GM18526 (cell line): ENCODE measurements around the gene DPY19L1.

ENCODE experiments used
- POLR2A ChIP-seq: IDR thresholded peaks from 3 replicates; pipeline ENCODE4 v1.6.1; 2011; ENCODE audit not compliant: insufficient read length; ENCODE audit errors: extremely low read depth

DPY19L1 gene

DNA sequence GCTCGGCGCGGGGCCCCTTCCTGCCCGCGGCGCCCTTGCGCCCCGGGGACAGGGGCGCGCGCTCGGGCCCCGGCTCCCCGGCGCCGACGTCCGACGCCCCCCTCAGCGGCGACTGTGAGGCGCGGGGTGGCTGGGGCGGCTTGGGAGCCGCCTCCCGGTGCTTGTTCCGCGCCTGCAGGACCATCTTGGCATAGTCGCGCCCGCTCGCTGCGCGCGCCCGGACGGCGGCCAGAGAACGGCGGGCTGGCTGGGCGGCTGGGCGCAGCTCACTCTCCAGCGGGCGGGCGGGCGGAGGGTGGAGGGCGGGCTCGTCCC, at the start of gene DPY19L1:
Gene DPY19L1, minus strand, starts transcription at position 275 of the 315 bp plus-strand sequence. Its CDS starts 91 bp downstream, at position 184.
- TF ChIP-seq POLR2A: no peak

DNA sequence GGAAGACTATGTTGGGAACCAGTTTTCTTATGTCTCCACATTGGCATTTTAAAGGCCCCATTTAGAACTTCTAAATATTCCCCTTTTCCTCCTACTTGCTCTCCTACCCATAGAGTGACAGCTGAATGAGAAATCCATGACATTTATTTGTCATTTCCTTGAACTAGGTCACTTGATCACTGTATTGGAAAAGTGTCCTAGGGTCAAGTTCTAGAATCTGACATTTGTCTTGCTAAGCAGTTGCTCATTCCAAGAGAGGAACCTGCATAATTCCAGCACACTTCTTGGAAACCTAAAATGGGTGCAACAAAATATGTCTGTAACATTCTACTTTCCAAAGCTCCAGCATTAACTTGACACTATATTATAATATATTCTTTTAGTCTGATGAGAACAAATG, 3.6 kb upstream of the DPY19L1 start:
- TF ChIP-seq POLR2A: no peak

DNA sequence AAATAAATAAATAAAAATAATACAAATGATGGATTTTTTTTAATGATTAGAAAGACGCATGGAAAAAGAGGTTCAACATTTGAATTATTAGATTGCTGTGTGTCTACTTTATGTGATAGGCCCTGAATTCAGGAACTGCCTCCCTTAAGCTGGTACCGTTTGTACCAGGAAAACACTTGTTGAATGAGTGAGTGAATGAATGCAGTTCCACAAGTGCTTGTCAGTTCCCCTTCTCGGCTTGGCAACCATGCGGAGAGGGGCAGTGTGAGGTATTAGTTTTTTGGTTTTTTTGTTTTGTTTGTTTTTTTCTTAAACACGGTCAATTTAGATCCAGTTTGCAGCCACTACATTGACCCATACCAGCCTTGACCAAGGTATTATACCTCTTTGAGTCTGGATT, 2.1 kb upstream of the DPY19L1 start:
- TF ChIP-seq POLR2A: no peak

DNA sequence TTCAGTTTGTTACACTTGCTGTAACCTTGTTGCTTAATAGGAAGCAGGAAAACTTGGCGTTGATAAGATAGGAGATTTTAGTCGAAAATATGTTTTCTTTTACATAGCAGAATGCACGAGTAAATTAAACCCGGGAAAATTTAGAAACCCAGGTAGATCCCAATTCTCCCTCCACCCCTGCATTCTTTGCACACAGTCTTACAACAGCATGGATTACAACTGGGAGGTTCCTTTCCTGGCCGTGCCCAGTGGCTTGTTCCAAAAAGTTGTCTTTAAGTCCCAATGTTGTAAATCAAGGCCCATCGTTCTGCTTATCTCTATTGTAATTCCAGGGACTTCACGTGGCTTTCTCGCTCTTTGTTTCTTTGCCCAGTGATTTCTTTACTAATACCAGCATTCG, 1.1 kb upstream of the DPY19L1 start:
- no peak for TF ChIP-seq POLR2A

DNA sequence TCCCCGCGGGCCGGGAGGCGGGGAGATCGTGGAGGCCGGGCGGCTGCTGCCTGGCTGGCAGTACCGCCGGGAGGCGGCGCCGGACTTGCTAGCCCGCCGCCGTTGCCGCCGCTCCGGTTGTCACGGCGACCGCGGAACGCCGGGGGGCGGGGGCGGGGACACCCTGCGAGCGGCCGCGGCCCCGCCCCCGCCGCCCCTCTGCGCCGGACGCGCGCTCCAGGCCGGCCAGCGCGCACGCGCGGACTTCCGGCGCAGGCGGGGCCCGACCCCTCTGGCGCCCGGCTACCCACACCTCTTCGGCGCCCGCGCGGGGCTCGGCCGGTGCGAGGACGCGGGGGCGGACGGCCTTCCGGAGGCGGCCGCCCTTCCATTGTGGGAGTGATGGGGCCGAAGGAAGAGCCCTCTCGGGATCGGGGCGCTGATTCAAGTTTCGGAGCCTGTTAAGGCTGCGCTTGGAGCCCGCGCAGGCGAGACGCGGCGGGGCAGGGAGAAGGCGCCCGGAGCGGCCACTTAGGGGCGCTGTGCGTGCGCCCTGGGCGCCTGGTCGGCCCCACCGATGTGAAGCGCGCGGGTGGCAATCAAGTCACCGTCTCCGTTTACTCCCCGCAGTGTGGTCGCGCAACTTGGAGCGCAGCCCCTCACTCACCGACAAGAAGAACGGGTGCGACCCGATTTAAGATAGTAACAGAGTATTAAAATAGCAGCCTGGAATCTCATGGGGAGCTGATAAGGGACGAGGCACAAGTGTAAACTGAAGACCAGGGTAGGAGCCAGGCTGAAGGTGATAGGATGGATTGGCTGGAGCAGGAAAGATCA, 449 bp upstream of the DPY19L1 start:
- TF ChIP-seq POLR2A: peak; percentile 48

DNA sequence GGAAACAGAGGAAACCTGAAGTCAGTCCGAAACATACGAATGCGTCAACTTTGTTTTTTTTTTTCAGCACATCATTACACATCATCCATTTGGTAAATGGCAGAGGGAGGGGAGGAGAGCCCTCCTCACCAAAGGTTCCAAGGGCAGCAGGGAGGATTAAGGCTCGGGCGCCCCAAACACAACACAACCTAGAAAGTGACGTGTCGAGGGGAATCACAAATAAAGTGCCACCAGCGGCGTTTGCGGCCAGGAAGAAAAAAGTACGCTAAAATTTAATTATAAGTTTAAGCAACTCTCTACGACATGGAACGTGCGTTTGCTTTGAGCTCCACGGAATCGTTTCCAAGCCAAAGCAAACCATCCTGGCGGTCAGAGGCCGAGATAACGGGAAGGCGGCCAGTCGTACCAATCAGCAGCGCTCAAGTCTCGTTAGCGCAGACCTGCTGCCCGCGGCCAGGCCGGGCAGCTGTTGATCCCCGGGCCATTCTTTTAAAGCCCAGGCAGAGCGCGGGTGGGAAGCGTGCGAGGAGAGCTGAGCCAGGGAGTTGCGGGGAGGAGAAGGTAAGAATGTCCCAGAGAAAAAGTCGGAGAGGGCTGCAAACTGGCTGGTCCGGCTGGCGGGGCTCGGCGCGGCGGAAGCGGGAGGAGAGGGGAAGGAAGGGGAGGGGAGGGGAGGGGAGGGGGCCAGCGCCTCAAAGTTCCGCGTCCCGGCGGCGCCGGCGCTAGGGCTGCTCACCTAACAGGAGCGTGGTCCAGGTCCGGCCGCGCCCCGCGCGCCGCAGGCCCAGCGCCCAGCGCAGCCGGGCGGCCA, 719 bp downstream of the DPY19L1 start:
- no peak for TF ChIP-seq POLR2A

DNA sequence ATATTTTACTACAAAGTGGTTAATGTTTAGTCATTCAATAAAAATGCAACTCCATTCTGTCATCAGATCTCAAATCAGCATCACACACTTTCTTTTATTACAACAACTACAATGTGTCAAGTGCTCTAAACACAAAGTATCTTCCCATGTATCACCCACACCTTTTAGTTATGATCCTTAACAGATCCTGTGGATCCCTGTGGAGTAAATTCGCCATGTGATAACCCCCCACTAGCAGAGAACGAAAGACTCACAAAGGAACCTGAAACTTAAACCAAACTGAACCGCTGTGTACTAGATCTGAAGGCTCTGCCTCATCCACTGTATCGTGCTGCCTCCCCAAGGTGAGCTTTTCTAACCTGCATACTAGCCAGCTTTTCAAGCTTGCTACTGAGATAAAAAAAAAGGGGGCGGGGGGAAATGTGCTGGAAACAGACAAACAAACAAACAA, 1.7 kb downstream of the DPY19L1 start:
- no peak for TF ChIP-seq POLR2A

DNA sequence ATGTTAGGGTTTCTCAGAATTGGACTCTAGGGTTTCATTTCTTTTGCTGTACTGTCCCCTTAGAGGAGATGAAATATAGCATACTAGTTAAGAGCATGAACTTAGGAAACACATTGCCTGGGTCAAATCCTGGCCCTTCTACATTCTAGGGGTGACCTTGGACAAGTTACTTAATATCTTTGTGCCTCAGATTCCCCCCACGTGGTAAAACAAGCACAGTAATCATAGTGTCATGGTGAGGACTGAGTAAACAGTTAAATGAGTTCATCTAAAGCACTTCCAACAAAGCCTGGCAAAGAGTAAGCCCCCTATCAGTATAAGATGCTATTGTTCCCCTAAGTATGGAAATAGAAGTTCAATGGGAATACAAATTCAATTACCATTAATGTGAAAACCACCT, 5.1 kb downstream of the DPY19L1 start:
- no peak for TF ChIP-seq POLR2A

DNA sequence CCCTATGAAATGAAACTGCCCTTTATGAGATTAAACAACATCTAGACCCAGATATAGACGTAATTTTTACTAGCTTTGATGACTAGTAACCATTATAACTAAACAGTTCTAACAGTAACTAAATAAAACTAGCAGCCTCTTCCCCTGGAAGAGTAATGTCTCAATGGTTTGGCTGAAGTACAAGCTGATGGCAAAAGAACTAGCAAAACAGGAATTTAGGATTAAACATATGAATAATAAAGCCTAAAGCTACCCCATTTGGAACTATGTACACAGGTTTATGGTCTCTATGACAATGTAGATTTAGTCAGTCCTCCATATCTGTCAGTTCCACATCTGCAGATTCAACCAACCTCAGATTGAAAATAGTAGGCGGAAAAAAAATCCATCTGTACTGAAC, 6.4 kb downstream of the DPY19L1 start:
- TF ChIP-seq POLR2A: no peak

DNA sequence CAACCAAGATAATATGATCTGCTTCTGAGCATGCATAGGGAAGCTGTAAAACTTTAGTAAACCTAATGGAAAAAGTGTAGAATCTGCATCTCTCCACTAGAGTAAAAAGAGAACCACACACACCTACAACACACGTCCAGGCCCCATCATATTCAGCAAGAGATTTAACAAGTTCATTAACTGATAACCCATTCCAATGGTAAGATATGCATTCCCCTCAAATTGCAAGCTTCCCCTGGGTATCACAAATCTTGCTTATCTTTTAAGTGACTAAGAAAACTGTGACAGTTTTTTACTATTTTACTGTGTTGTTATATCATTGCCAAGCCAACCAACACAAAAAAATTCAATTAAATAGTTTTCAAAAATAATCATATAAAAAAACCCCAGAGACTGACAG, 8.0 kb downstream of the DPY19L1 start:
- no peak for TF ChIP-seq POLR2A

DNA sequence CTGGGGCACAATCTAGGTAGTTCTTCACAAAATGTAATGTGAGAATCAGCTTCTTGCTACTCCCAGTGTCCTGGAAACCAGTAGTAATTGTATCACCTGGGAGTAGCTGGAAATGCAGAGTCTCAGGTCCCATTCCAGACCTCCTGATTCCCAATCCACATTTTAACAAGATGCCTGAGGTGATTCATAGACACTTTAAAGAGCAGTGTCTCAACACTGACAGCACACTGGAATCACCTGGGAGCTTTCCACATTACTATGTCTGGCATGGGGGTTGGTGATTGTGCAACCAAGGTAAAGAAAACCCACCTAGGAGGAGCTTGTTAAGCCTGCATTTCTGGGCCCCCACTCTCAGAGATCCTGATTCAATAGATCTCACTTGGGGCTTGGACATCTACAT, 11.1 kb downstream of the DPY19L1 start:
- TF ChIP-seq POLR2A: no peak

DNA sequence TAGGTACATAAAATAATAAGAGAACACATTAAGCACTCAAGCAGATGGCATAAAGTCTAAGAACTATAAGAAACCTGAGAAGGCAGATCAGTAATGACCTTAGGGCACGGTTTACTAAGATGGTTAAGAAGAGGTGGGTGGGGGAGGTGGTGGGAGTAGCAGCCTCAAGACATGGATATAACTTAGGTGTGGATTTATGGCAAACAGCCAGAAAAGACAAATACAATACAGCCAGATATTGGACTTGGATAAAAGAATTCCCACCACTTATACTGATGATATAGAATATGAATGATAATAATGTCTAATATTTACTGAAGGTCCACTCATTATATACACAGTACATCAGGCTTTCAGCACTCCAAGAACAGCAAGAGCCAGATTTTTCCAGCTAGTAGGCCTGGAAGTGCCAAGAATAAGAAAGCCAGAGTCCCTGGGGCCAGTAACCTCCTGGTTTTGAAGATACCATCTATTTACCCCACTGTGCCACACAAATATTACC, 11.9 kb downstream of the DPY19L1 start:
- no peak for TF ChIP-seq POLR2A

DNA sequence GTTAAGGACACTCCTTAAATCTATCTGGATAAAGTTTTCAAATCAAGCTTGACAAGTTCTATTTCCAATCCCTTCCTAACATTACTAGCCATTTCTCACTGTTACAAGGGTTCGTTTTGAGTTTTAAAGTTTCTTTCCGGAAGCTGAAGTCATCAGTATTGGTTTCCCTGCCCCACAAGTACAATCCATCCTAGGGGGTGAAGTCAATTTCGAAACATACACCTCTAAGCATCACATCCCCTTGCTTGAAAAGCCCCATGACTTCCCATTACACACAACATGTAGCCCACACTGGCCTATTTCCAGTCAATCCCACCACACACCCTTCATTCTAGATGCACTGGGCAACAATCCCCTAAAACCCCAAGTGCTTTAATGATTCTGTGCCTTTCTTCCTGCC, 13.0 kb downstream of the DPY19L1 start:
- no peak for TF ChIP-seq POLR2A

DNA sequence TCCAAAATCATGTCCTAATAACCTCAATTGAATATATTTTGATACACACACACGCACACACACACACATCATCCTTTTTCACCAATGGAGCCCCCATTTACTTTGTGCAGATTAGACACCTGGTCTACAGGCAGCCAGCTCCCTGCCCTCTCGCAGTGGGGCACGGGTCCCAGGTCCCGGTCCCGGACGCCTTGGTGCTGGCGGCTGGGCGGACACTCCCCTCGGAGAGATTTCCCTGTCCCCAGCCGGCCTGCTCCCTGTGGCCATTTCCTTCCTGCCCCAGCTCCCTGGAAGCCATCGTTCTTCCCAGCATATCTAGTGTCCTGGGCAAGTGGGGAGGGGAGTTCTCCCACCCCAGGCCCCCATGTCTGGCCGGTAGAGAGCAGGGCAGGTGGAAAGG, 14.6 kb downstream of the DPY19L1 start:
- no peak for TF ChIP-seq POLR2A

DNA sequence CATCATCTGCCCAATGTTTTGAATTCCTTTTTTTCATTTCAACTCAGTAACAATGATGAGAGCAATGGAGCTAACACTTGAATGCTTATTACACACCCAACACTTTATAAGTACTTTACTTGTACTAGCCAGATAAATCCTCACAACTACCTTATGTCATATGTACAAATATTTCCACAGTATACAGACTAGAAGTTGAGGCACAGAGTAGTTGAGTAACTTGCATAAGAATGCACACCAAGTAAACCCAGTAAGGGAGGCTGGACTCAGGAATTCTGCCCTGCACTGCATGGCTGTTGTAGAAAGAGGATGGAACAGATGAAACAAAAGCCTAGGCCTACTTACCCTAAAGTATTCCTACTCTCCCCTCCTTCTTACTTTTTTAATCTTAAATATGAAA, 15.8 kb downstream of the DPY19L1 start:
- no peak for TF ChIP-seq POLR2A

DNA sequence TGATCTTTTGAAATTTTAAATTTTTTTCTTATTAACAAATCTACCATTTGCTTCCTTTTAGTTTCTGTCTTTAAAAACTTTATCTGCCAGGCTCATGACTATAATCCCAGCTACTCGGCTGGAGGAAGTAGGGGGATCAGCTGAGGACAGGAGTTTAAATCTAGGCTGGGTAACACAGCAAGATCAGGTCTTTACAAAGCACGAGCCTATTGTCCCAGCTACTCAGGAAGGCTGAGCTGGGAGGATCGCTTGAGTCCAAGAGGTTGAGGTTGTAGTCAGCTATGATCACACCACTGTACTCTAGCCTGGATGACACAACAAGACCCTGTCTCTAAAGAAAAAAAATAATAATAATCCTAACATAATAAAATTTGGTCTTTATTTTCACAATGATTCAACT, 17.5 kb downstream of the DPY19L1 start:
- no peak for TF ChIP-seq POLR2A

DNA sequence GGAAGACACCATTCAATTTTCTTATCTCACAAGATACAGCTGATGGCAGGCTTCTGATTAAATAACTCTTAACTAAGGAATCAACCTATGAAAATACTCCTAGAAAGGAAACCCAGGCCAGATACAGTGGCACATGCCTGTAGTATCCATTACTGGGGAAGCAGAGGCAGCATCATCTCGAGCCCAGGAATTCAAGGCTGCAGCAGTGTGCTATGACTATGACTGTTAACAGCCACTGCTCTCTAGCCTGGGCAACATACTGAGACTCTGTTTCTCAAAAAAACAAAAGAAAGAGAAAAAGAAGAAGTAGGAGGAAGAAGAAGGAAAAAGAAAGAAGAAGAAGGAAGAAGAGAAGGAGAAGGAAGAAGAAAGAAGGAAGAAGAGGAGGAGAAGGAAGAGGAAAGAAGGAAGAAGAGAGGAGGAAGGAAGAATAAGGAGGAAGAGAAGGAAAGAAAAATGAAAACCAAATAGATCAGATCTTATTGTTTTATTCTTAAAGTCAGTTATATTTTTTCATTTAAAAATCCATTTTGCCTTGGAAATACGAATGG, 18.0 kb downstream of the DPY19L1 start:
- TF ChIP-seq POLR2A: no peak
